Measurements from ENCODE around the gene HCFC1R1.

Gene HCFC1R1

GRCh38 chr16:3013491-3013951 is 10.2 kb downstream of the HCFC1R1 start:
- Histone ChIP-seq H3K9ac (ENCODE audit: low read depth, low read length) (no peak overlapping the region), H3K9me3 (ENCODE audit: insufficient read depth, low read length, severe bottlenecking) (no peaks in the 10 kb centered on the region), H2AFZ (ENCODE audit: low read depth, low read length) (no peak overlapping the region), H3K4me3 (ENCODE audit: low read depth in 1 of 2, low read length in 2 of 2) (no peak overlapping the region), H3K4me1 (ENCODE audit: insufficient read depth, low read length) (peaks cover 8% of the 10 kb centered on the region), H3K36me3 (ENCODE audit: insufficient read depth, low read length) (no peaks in the 10 kb centered on the region), H3K4me2 (ENCODE audit: insufficient read depth, low read length) (no peak overlapping the region), H3K27ac (ENCODE audit: low read length) (no peak overlapping the region), H3K27me3 (ENCODE audit: insufficient read depth, low read length, poor library complexity) (no peaks in the 10 kb centered on the region), H3K79me2 (ENCODE audit: insufficient read depth, low read length) (no peaks in the 10 kb centered on the region), H4K20me1 (ENCODE audit: insufficient read depth, low read length) (no peaks in the 10 kb centered on the region; the same call in 1 of the 2 replicates)
- no peak for DNase-seq
- no peak; the same call in 2 of the 3 replicates for ATAC-seq (ENCODE audit: insufficient read depth, low read depth)
- TF ChIP-seq CTCF (IDR thresholded peaks at IDR 0.05; ENCODE audit: borderline replicate concordance, extremely low read depth, low read length, poor library complexity, severe bottlenecking) (no peak), EZH2 (IDR thresholded peaks at IDR 0.05; ENCODE audit: borderline replicate concordance, low read depth, low read length, severe bottlenecking) (no peak)

GRCh38 chr16:3012828-3013420 is 10.8 kb downstream of the HCFC1R1 start, which contains the start of gene CLDN9:
Gene CLDN9 (plus strand): TSS chr16:3012923. CDS start chr16:3013363, 440 bp downstream.
- H3K36me3 ChIP-seq (ENCODE audit: insufficient read depth, low read length): no peaks in the 10 kb centered on the region
- H2AFZ ChIP-seq (ENCODE audit: low read depth, low read length): no peak within 1 kb of the TSS

GRCh38 chr16:3012246-3012645 is 11.5 kb downstream of the HCFC1R1 start:
- Histone ChIP-seq H3K4me1 (ENCODE audit: insufficient read depth, low read length) (peaks cover 21% of the 10 kb centered on the region), H3K27me3 (ENCODE audit: insufficient read depth, low read length, poor library complexity) (no peaks in the 10 kb centered on the region), H3K4me3 (ENCODE audit: low read depth in 1 of 2, low read length in 2 of 2) (no peak overlapping the region), H2AFZ (ENCODE audit: low read depth, low read length) (no peak overlapping the region), H3K9me3 (ENCODE audit: insufficient read depth, low read length, severe bottlenecking) (no peaks in the 10 kb centered on the region), H4K20me1 (ENCODE audit: insufficient read depth, low read length) (no peaks in the 10 kb centered on the region; the same call in 1 of the 2 replicates), H3K27ac (ENCODE audit: low read length) (no peak overlapping the region), H3K9ac (ENCODE audit: low read depth, low read length) (no peak overlapping the region), H3K4me2 (ENCODE audit: insufficient read depth, low read length) (no peak overlapping the region), H3K36me3 (ENCODE audit: insufficient read depth, low read length) (no peaks in the 10 kb centered on the region), H3K79me2 (ENCODE audit: insufficient read depth, low read length) (no peaks in the 10 kb centered on the region)
- no peak for DNase-seq
- TF ChIP-seq CTCF (IDR thresholded peaks at IDR 0.05; ENCODE audit: borderline replicate concordance, extremely low read depth, low read length, poor library complexity, severe bottlenecking) (no peak), EZH2 (IDR thresholded peaks at IDR 0.05; ENCODE audit: borderline replicate concordance, low read depth, low read length, severe bottlenecking) (no peak)
- ATAC-seq (ENCODE audit: insufficient read depth, low read depth): no peak

More at GRCh38 chr16:3012828-3013420, 10.8 kb downstream of the HCFC1R1 start, which contains the start of gene CLDN9:
- no peaks in the 10 kb centered on the region for H3K27me3 ChIP-seq (ENCODE audit: insufficient read depth, low read length, poor library complexity)
- TF ChIP-seq EZH2 (IDR thresholded peaks at IDR 0.05; ENCODE audit: borderline replicate concordance, low read depth, low read length, severe bottlenecking) (no peak), CTCF (IDR thresholded peaks at IDR 0.05; ENCODE audit: borderline replicate concordance, extremely low read depth, low read length, poor library complexity, severe bottlenecking) (no peak)
- no peak within 1 kb of the TSS for H3K27ac ChIP-seq (ENCODE audit: low read length)
- H4K20me1 ChIP-seq (ENCODE audit: insufficient read depth, low read length): no peaks in the 10 kb centered on the region; the same call in 1 of the 2 replicates
- no peaks in the 10 kb centered on the region for H3K9me3 ChIP-seq (ENCODE audit: insufficient read depth, low read length, severe bottlenecking)
- no peak within 1 kb of the TSS for H3K9ac ChIP-seq (ENCODE audit: low read depth, low read length)
- no peaks in the 10 kb centered on the region for H3K79me2 ChIP-seq (ENCODE audit: insufficient read depth, low read length)
- no peak within 1 kb of the TSS for H3K4me3 ChIP-seq (ENCODE audit: low read depth in 1 of 2, low read length in 2 of 2)
- H3K4me2 ChIP-seq (ENCODE audit: insufficient read depth, low read length): no peak within 1 kb of the TSS
- H3K4me1 ChIP-seq (ENCODE audit: insufficient read depth, low read length): peaks cover 14% of the 10 kb centered on the region
- no peak for ATAC-seq (ENCODE audit: insufficient read depth, low read depth)
- no peak for DNase-seq
